ENCODE measurements around the gene VMP1. TPM values are rescaled to one million over a fixed set of nuclear protein-coding genes. Genes with fewer than 3 reads are reported as not detected.

Gene VMP1
- total RNA-seq, 1 experiment from 2014 or later: 83.1 TPM

DNA sequence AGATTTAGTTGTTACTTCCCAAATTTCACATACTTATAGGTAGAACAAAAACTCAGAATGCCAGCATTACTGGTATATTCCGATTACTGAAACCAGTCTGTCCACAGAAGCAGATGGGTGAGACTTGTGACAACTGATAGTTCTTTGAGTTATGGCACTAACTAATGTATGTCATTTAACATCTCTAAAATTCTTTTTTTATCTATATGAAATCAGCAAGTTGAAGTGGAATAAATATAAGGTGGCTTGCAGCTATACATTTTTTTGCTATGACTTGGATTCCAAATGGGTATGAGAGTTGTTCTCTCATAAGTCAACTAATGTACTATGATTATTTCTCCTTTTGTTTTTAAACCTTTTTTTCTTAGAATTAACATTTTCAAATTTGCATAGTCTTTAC is 69.1 kb downstream of the VMP1 start:
- Histone ChIP-seq H3K9me3 (ENCODE audit: control insufficient read depth, low read depth, low read length) (no peaks in the 10 kb centered on the region), H3K79me1 (ENCODE audit: insufficient read depth, low read depth, low read length, poor library complexity, severe bottlenecking) (no peaks in the 10 kb centered on the region), H2BK20ac (ENCODE audit: low read depth, low read length, poor library complexity, severe bottlenecking) (no peak overlapping the region), H3K14ac (ENCODE audit: insufficient read depth, low read length) (no peak overlapping the region), H2BK5ac (ENCODE audit: insufficient read length, low read length) (no peak overlapping the region), H2AK5ac (ENCODE audit: insufficient read length, low read length) (no peak overlapping the region), H2BK12ac (ENCODE audit: insufficient read length, low read depth, low read length) (no peak overlapping the region), H4K5ac (ENCODE audit: insufficient read length, low read depth, low read length) (no peak overlapping the region), H3K4ac (ENCODE audit: low read depth, low read length) (no peak overlapping the region), H3K18ac (ENCODE audit: insufficient read length, low read depth, low read length) (no peak overlapping the region), H3K4me1 (ENCODE audit: insufficient read depth, low read length) (no peaks in the 10 kb centered on the region), H3K4me2 (ENCODE audit: insufficient read depth, insufficient read length, low read length) (no peak overlapping the region), H3T11ph (ENCODE audit: low read length) (no peak overlapping the region), H3K27ac (ENCODE audit: insufficient read length, low read depth, low read length) (no peak overlapping the region), H3K23me2 (ENCODE audit: insufficient read length, low read depth, low read length, poor library complexity, severe bottlenecking) (no peaks in the 10 kb centered on the region), H3K27me3 (ENCODE audit: insufficient read depth, low read length) (no peaks in the 10 kb centered on the region), H2AFZ (ENCODE audit: low read length) (no peak overlapping the region), H3K9ac (ENCODE audit: extremely low read depth, insufficient read length, low read length) (no peak overlapping the region), H3K23ac (ENCODE audit: insufficient read length, low read depth, low read length) (no peak overlapping the region), H4K8ac (replicated peaks; ENCODE audit: insufficient read length, low read depth, low read length) (no peak overlapping the region), H2BK15ac (ENCODE audit: low read depth, low read length) (no peak overlapping the region), H4K91ac (ENCODE audit: insufficient read length, low read depth, low read length) (no peak overlapping the region), H2BK120ac (ENCODE audit: low read depth, low read length, poor library complexity, severe bottlenecking) (no peak overlapping the region), H3K56ac (ENCODE audit: insufficient read length, low read depth, low read length) (no peak overlapping the region), H4K20me1 (ENCODE audit: control insufficient read depth, insufficient read depth, insufficient read length) (no peaks in the 10 kb centered on the region), H3K79me2 (ENCODE audit: insufficient read depth, low read length) (no peaks in the 10 kb centered on the region)
- Mint-ChIP-seq H3K4me1 (no peaks in the 10 kb centered on the region), H3K4me3 (no peak overlapping the region), H3K27ac (no peak overlapping the region), H3K9me3 (no peaks in the 10 kb centered on the region), H3K27me3 (ENCODE audit: low read depth) (no peaks in the 10 kb centered on the region), H3K36me3 (ENCODE audit: insufficient read depth in 1 of 3, low read depth in 3 of 3) (peaks cover 9 to 34% (median 16%) of the 10 kb centered on the region in 3 experiments; a peak in 5 of 7 replicates)
- WGBS (ENCODE audit: extremely low coverage, insufficient read length, low lambda C conversion rate): no CpG with 5 or more reads among the region's 1 CpG
- TF ChIP-seq, protein P1, sequence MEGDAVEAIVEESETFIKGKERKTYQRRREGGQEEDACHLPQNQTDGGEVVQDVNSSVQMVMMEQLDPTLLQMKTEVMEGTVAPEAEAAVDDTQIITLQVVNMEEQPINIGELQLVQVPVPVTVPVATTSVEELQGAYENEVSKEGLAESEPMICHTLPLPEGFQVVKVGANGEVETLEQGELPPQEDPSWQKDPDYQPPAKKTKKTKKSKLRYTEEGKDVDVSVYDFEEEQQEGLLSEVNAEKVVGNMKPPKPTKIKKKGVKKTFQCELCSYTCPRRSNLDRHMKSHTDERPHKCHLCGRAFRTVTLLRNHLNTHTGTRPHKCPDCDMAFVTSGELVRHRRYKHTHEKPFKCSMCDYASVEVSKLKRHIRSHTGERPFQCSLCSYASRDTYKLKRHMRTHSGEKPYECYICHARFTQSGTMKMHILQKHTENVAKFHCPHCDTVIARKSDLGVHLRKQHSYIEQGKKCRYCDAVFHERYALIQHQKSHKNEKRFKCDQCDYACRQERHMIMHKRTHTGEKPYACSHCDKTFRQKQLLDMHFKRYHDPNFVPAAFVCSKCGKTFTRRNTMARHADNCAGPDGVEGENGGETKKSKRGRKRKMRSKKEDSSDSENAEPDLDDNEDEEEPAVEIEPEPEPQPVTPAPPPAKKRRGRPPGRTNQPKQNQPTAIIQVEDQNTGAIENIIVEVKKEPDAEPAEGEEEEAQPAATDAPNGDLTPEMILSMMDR (conservative IDR thresholded peaks at IDR 0.05): no peak
- DNase-seq: no peak

Data from H9 (cell line).